GM12878 (cell line): ENCODE data around the gene FCF1. TPM values are rescaled to one million over a fixed set of nuclear protein-coding genes. Genes with fewer than 3 reads are reported as not detected.

ENCODE experiments used
- ATF7 ChIP-seq: fragments of 450-650 bp; IDR thresholded peaks from 2 replicates; pipeline ENCODE4 v1.6.1; 2016; ENCODE audit warnings: low read depth, mild to moderate bottlenecking
- CHD2 ChIP-seq: IDR thresholded peaks from 2 replicates; pipeline ENCODE4 v1.6.1; 2011; ENCODE audit warnings: low read depth, low read length, improper control_type of control experiment, borderline replicate concordance
- IKZF2 ChIP-seq, 2 experiments: fragments of 450-650 bp; IDR thresholded peaks; 2 replicates each; pipeline ENCODE4 v1.6.1; 2017; ENCODE audit warnings: mild to moderate bottlenecking in 2 of 2, moderate library complexity in 2 of 2
- PML ChIP-seq: IDR thresholded peaks from 2 replicates; pipeline ENCODE4 v1.6.1; 2012; ENCODE audit warnings: low read length, inconsistent platforms
- RCOR1 ChIP-seq: conservative IDR thresholded peaks from 2 replicates; pipeline ENCODE4 v1.6.1; 2012; ENCODE audit warnings: low read depth, low read length, improper control_type of control experiment
- YBX1 ChIP-seq: fragments of 450-650 bp; IDR thresholded peaks from 2 replicates; pipeline ENCODE4 v1.6.1; 2016; ENCODE audit warnings: antibody characterized with exemption
- polyA plus RNA-seq, 11 experiments: library from polyadenylated mRNA; depleted of rRNA in 4 of 11; unstranded in 6 of 11; stranded (reverse) in 5 of 11; fragments of >200 nt; fragmentation: Nextera tagmentation in 4 of 11; fragmentation: Illumina TruSeq in 1 of 11; extraction: Ambion mirVana in 4 of 11; extraction: Trizol in 1 of 11; gene quantifications; 1 replicate in 1 of 11; 2 replicates in 10 of 11; pipeline versions ENCODE4 v1.2.1 to v1.2.3, GENCODE V29; 2011 to 2016; ENCODE audit warnings: inconsistent platforms in 2 of 11, missing spikeins in 2 of 11, low read depth in 1 of 11
- total RNA-seq, 4 experiments: library from RNA; depleted of rRNA in 3 of 4; stranded (reverse); fragments of >200 nt in 3 of 4; fragmentation: Illumina TruSeq in 1 of 4; extraction: Trizol in 1 of 4; gene quantifications; 2 replicates each; pipeline versions ENCODE4 v1.2.1 to v1.2.3, GENCODE V29; 2013 to 2021
- TF ChIP-seq, protein P1 (sequence below): fragments of 450-650 bp; IDR thresholded peaks from 2 replicates; pipeline ENCODE4 v1.6.1; 2016; ENCODE audit warnings: mild to moderate bottlenecking
- TF ChIP-seq, protein P2 (sequence below): IDR thresholded peaks from 2 replicates; pipeline ENCODE4 v1.6.1; 2012; ENCODE audit warnings: improper control_type of control experiment, low read depth, low read length; ENCODE audit not compliant: insufficient replicate concordance
- TF ChIP-seq, protein P3 (sequence below): fragments of 450-650 bp; IDR thresholded peaks from 2 replicates; pipeline ENCODE4 v1.6.1; 2017; ENCODE audit warnings: mild to moderate bottlenecking

The FCF1 gene
- total and polyA plus RNA-seq, 10 of the 15 experiments (the other 5 are each of a cell fraction or from before 2014, with no cell fraction given), result 6.2 to 88.7 (median 28.5) TPM

DNA sequence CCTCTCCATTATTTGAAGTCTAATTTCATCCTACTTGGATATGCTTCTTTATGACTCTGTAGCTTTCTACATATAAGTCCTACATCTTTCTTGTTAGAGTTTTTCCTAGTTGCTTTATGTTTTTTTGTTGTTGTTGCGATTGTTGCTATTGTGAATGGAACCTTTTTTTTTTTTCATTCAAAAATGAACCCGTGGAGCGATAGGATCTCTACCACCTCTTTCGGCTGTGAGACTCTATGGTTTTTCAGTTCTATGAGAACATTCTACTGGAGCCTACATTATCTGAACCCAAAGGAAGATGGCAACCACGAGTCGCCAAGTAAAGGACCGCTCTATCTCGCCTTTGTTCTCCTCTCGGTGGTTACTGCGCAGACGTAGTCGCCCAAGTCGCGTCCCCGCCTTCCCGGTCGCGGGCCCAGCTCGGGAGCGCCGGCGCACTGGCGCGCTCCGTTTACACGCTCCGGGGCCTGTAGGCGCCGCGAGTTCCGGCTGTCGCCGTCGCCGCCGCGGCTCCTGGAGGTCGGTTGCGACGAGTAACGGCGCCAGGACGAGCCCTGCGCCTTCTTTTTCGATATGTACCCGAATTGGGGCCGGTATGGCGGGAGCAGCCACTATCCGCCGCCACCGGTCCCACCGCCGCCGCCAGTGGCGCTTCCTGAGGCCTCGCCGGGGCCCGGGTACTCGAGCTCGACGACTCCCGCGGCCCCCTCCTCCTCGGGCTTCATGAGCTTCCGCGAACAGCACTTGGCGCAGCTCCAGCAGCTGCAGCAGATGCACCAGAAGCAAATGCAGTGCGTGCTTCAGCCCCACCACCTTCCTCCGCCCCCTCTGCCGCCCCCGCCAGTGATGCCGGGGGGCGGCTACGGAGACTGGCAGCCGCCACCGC lies 50.2 kb downstream of the FCF1 start, which contains the start of gene YLPM1 (continued):
- TF ChIP-seq ATF7 (peak; percentile 63), PML (peak; percentile 55; the same call in 1 of the 2 replicates), RCOR1 (no peak), YBX1 (no peak), CHD2 (no peak), IKZF2 (IDR thresholded peaks at IDR 0.05) (no peak)
- TF ChIP-seq, protein P1, sequence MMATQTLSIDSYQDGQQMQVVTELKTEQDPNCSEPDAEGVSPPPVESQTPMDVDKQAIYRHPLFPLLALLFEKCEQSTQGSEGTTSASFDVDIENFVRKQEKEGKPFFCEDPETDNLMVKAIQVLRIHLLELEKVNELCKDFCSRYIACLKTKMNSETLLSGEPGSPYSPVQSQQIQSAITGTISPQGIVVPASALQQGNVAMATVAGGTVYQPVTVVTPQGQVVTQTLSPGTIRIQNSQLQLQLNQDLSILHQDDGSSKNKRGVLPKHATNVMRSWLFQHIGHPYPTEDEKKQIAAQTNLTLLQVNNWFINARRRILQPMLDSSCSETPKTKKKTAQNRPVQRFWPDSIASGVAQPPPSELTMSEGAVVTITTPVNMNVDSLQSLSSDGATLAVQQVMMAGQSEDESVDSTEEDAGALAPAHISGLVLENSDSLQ, result peak; percentile 28; the same call in 1 of the 2 replicates
- TF ChIP-seq, protein P2, sequence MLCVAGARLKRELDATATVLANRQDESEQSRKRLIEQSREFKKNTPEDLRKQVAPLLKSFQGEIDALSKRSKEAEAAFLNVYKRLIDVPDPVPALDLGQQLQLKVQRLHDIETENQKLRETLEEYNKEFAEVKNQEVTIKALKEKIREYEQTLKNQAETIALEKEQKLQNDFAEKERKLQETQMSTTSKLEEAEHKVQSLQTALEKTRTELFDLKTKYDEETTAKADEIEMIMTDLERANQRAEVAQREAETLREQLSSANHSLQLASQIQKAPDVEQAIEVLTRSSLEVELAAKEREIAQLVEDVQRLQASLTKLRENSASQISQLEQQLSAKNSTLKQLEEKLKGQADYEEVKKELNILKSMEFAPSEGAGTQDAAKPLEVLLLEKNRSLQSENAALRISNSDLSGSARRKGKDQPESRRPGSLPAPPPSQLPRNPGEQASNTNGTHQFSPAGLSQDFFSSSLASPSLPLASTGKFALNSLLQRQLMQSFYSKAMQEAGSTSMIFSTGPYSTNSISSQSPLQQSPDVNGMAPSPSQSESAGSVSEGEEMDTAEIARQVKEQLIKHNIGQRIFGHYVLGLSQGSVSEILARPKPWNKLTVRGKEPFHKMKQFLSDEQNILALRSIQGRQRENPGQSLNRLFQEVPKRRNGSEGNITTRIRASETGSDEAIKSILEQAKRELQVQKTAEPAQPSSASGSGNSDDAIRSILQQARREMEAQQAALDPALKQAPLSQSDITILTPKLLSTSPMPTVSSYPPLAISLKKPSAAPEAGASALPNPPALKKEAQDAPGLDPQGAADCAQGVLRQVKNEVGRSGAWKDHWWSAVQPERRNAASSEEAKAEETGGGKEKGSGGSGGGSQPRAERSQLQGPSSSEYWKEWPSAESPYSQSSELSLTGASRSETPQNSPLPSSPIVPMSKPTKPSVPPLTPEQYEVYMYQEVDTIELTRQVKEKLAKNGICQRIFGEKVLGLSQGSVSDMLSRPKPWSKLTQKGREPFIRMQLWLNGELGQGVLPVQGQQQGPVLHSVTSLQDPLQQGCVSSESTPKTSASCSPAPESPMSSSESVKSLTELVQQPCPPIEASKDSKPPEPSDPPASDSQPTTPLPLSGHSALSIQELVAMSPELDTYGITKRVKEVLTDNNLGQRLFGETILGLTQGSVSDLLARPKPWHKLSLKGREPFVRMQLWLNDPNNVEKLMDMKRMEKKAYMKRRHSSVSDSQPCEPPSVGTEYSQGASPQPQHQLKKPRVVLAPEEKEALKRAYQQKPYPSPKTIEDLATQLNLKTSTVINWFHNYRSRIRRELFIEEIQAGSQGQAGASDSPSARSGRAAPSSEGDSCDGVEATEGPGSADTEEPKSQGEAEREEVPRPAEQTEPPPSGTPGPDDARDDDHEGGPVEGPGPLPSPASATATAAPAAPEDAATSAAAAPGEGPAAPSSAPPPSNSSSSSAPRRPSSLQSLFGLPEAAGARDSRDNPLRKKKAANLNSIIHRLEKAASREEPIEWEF, result no peak
- TF ChIP-seq, protein P3, sequence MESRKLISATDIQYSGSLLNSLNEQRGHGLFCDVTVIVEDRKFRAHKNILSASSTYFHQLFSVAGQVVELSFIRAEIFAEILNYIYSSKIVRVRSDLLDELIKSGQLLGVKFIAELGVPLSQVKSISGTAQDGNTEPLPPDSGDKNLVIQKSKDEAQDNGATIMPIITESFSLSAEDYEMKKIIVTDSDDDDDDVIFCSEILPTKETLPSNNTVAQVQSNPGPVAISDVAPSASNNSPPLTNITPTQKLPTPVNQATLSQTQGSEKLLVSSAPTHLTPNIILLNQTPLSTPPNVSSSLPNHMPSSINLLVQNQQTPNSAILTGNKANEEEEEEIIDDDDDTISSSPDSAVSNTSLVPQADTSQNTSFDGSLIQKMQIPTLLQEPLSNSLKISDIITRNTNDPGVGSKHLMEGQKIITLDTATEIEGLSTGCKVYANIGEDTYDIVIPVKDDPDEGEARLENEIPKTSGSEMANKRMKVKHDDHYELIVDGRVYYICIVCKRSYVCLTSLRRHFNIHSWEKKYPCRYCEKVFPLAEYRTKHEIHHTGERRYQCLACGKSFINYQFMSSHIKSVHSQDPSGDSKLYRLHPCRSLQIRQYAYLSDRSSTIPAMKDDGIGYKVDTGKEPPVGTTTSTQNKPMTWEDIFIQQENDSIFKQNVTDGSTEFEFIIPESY, result no peak
